Trophoblast cell (in vitro differentiated cells and primary cell): Measurements from ENCODE around the gene RAB44.

Experiments
- DNase-seq, 2 donors: peaks; one replicate each; pipeline ENCODE4 v3.0.0-alpha.2; 2016
- H2AFZ ChIP-seq: 2 replicates; pipeline ENCODE4 v1.6.1; 2013; ENCODE audit warnings: low read length, moderate library complexity, mild to moderate bottlenecking; ENCODE audit not compliant: insufficient read depth, poor library complexity
- H2AK5ac ChIP-seq: 2 replicates; pipeline ENCODE4 v1.6.1; 2013; ENCODE audit warnings: mild to moderate bottlenecking, low read length
- H2BK120ac ChIP-seq: 2 replicates; pipeline ENCODE4 v1.6.1; 2013; ENCODE audit warnings: low read length, mild to moderate bottlenecking, moderate library complexity; ENCODE audit not compliant: insufficient read depth, poor library complexity
- H2BK12ac ChIP-seq: 2 replicates; pipeline ENCODE4 v1.6.1; 2013; ENCODE audit warnings: mild to moderate bottlenecking, low read length, moderate library complexity
- H2BK5ac ChIP-seq: 2 replicates; pipeline ENCODE4 v1.6.1; 2013; ENCODE audit warnings: low read length, low read depth, moderate library complexity, mild to moderate bottlenecking; ENCODE audit not compliant: poor library complexity
- H3K14ac ChIP-seq: 2 replicates; pipeline ENCODE4 v1.6.1; 2013; ENCODE audit warnings: mild to moderate bottlenecking, low read length
- H3K18ac ChIP-seq: 2 replicates; pipeline ENCODE4 v1.6.1; 2013; ENCODE audit warnings: mild to moderate bottlenecking, low read length
- H3K23ac ChIP-seq: 2 replicates; pipeline ENCODE4 v1.6.1; 2013; ENCODE audit warnings: low read length
- H3K27ac ChIP-seq: 2 replicates; pipeline ENCODE4 v1.5.1; 2013; ENCODE audit warnings: low read depth, mild to moderate bottlenecking, inconsistent platforms, low read length, moderate library complexity
- H3K27me3 ChIP-seq: 2 replicates; pipeline ENCODE4 v1.6.1; 2013; ENCODE audit warnings: inconsistent platforms, mild to moderate bottlenecking, low read length, moderate library complexity; ENCODE audit not compliant: insufficient read depth
- H3K36me3 ChIP-seq, 2 experiments: 1 replicate in 1 of 2; 2 replicates in 1 of 2; pipeline ENCODE4 v1.6.1; 2013; ENCODE audit warnings: low read length in 2 of 2, mild to moderate bottlenecking in 2 of 2, moderate library complexity in 1 of 2; ENCODE audit not compliant: insufficient read depth in 2 of 2, control insufficient read depth in 1 of 2
- H3K4ac ChIP-seq: 2 replicates; pipeline ENCODE4 v1.6.1; 2013; ENCODE audit warnings: low read depth, mild to moderate bottlenecking, low read length, moderate library complexity
- H3K4me1 ChIP-seq, 2 experiments: 1 replicate in 1 of 2; 2 replicates in 1 of 2; pipeline ENCODE4 v1.6.1; 2013; ENCODE audit warnings: low read length in 2 of 2, mild to moderate bottlenecking in 2 of 2, moderate library complexity in 1 of 2; ENCODE audit not compliant: insufficient read depth in 2 of 2, control insufficient read depth in 1 of 2
- H3K4me2 ChIP-seq: 2 replicates; pipeline ENCODE4 v1.6.1; 2013; ENCODE audit warnings: inconsistent platforms, mild to moderate bottlenecking, low read length, moderate library complexity
- H3K4me3 ChIP-seq: 2 replicates; pipeline ENCODE4 v1.5.1; 2013; ENCODE audit warnings: mild to moderate bottlenecking, low read depth, low read length, inconsistent platforms
- H3K79me1 ChIP-seq: one replicate; pipeline ENCODE4 v1.6.1; 2013; ENCODE audit warnings: low read length
- H3K79me2 ChIP-seq: 2 replicates; pipeline ENCODE4 v1.6.1; 2013; ENCODE audit warnings: low read length, mild to moderate bottlenecking; ENCODE audit not compliant: control insufficient read depth, insufficient read depth, poor library complexity
- H3K9ac ChIP-seq: 2 replicates; pipeline ENCODE4 v1.6.1; 2013; ENCODE audit warnings: mild to moderate bottlenecking, low read length
- H3K9me3 ChIP-seq: 2 replicates; pipeline ENCODE4 v1.6.1; 2013; ENCODE audit warnings: low read depth, mild to moderate bottlenecking, control low read depth, inconsistent platforms, low read length; ENCODE audit not compliant: insufficient read depth
- H4K12ac ChIP-seq: 2 replicates; pipeline ENCODE4 v1.6.1; 2013; ENCODE audit warnings: low read depth, mild to moderate bottlenecking, low read length, moderate library complexity
- H4K8ac ChIP-seq: 2 replicates; pipeline ENCODE4 v1.6.1; 2013; ENCODE audit warnings: low read depth, mild to moderate bottlenecking, low read length, moderate library complexity
- H4K91ac ChIP-seq: one replicate; pipeline ENCODE4 v1.6.1; 2013; ENCODE audit warnings: low read depth, mild to moderate bottlenecking, low read length, moderate library complexity
- WGBS: extraction: QIAGEN DNeasy Blood & Tissue Kit; methylation state at CpG from one replicate; pipeline ENCODE4 v1.1.7; 2013; ENCODE audit warnings: missing lambda C conversion rate; ENCODE audit not compliant: insufficient read length, insufficient coverage; ENCODE audit errors: extremely low coverage; 5-methylcytosine and 5-hydroxymethylcytosine counted together

RAB44 gene

DNA sequence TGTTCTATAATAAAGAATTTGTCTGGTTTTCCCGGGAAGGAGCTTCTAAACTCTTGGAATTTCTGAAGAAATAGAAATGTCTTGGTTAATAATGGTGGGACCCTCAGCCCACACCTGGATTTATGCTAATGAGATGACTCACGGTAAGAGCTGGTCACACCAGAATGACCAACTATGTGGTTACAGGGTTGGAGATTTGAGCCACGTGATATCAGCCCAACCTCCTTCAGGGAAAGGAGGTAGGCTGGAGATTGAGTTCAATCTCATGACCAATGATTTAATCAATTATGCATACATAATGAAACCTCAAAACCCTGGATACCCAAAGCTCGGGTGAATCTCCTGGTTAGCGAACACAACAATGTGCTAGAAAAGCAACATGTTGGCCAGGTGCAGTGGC is 41.2 kb upstream of the RAB44 start:
- Histone ChIP-seq H3K36me3 (no peaks in the 10 kb centered on the region), H2BK5ac (no peak overlapping the region), H3K4ac (no peak overlapping the region), H3K9me3 (peaks cover 3% of the 10 kb centered on the region), H3K79me2 (no peaks in the 10 kb centered on the region), H3K4me2 (no peak overlapping the region), H3K79me1 (no peaks in the 10 kb centered on the region), H4K12ac (no peak overlapping the region), H3K27me3 (no peaks in the 10 kb centered on the region), H2AK5ac (no peak overlapping the region), H4K91ac (no peak overlapping the region), H4K8ac (no peak overlapping the region), H3K14ac (no peak overlapping the region), H3K23ac (no peak overlapping the region), H2BK120ac (peak overlapping the region; percentile 24), H3K9ac (no peak overlapping the region), H2BK12ac (no peak overlapping the region), H3K4me3 (no peak overlapping the region), H3K27ac (no peak overlapping the region), H3K4me1 (peaks cover 4 to 7% of the 10 kb centered on the region in 2 experiments), H2AFZ (no peak overlapping the region), H3K18ac (no peak overlapping the region)
- peak; percentile 77 to 92 for DNase-seq
- no CpG with 5 or more reads among the region's 5 CpGs for WGBS

DNA sequence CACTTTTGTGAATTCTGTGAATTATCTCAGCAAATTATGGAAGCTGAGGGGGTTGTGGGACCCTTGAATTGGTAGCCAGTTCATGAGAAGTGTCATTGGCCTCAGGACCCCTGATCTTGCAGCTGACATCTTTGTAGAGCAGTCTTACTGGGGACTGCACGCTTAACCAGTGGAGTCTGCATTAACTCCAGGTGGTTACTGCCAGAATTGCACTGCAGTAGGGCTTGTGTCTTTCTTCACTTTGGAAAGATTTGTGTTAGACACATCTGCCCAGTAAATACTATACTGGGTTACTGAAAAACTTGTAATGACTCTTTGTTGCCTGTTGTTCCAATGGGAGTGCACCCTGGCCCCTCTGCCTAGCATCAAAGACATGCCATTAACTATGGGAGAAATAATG is 40.4 kb upstream of the RAB44 start:
- Histone ChIP-seq H3K14ac (no peak overlapping the region), H2AK5ac (no peak overlapping the region), H3K36me3 (no peaks in the 10 kb centered on the region), H4K91ac (no peak overlapping the region), H3K4me3 (no peak overlapping the region), H3K18ac (no peak overlapping the region), H2BK120ac (no peak overlapping the region), H2BK5ac (no peak overlapping the region), H3K4me2 (no peak overlapping the region), H3K23ac (no peak overlapping the region), H4K8ac (no peak overlapping the region), H4K12ac (no peak overlapping the region), H3K4ac (no peak overlapping the region), H2BK12ac (no peak overlapping the region), H3K79me2 (no peaks in the 10 kb centered on the region), H2AFZ (no peak overlapping the region), H3K9ac (no peak overlapping the region), H3K27ac (no peak overlapping the region), H3K9me3 (peaks cover 3% of the 10 kb centered on the region), H3K4me1 (peaks cover 4 to 7% of the 10 kb centered on the region in 2 experiments), H3K27me3 (no peaks in the 10 kb centered on the region), H3K79me1 (no peaks in the 10 kb centered on the region)
- WGBS = no CpG with 5 or more reads among the region's 1 CpG
- no peak for DNase-seq

DNA sequence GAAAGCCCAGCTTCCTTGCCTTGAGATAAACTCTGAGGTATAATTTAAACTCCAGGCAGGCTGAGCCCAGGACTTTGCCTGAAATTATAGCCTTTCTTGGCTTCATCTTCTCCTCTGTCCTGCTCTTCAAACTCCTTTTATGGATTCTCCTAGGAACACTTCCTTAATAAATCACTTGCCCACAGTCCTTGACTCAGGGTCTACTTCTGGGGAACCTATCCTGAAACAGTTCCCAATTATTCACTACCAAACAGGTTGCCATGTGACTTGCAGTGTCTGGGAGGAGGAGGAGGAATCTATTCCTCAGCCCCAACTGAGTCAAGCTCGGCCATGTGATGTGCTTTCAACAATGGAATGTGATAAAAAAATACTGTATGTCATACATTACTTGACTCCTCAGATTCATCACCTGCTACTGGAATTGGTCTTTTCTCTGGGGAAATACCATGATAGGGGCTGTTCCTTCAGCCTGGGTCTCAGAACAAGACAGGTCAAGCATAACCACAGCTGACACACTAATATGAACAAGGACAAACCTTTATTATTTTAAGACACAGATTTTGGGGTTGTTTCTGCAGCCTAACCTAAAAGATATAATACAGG is 39.6 kb upstream of the RAB44 start:
- H3K9ac ChIP-seq = no peak overlapping the region
- no peak overlapping the region for H4K12ac ChIP-seq
- H3K9me3 ChIP-seq = peaks cover 3% of the 10 kb centered on the region
- no peak overlapping the region for H4K91ac ChIP-seq
- no peaks in the 10 kb centered on the region for H3K27me3 ChIP-seq
- H2BK120ac ChIP-seq = no peak overlapping the region
- H3K4me2 ChIP-seq = no peak overlapping the region
- H3K27ac ChIP-seq = no peak overlapping the region
- H3K4me3 ChIP-seq = no peak overlapping the region
- H2AK5ac ChIP-seq = no peak overlapping the region
- no peak overlapping the region for H2BK5ac ChIP-seq
- H4K8ac ChIP-seq = no peak overlapping the region
- no peaks in the 10 kb centered on the region for H3K36me3 ChIP-seq
- H2AFZ ChIP-seq = no peak overlapping the region
- no peak for DNase-seq
- peaks cover 4 to 7% of the 10 kb centered on the region in 2 experiments for H3K4me1 ChIP-seq
- no peak overlapping the region for H3K23ac ChIP-seq
- WGBS = no CpG with 5 or more reads among the region's 1 CpG
- no peak overlapping the region for H3K14ac ChIP-seq
- H3K79me2 ChIP-seq = no peaks in the 10 kb centered on the region
- H3K18ac ChIP-seq = no peak overlapping the region
- no peak overlapping the region for H2BK12ac ChIP-seq
- H3K4ac ChIP-seq = no peak overlapping the region
- no peaks in the 10 kb centered on the region for H3K79me1 ChIP-seq

DNA sequence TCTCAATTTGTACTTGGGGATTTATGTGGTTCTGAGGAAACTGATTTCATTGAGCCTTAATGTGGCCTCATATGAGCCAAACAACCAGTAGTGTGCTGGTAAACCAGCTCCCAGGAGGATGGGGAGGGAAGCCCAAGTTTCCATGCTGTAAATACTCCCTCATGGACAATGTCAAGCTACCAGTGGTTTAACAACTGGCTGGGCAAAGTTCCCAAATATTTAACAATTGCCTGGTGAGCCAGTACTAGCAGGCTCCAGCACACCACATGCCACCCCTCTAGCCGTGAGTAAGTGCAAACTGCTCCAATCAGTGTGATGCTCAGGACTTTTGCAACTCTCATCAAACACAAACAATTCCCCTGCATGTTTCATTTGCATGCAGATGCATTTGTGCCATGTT is 38.4 kb upstream of the RAB44 start:
- no peak overlapping the region for H3K23ac ChIP-seq
- peaks cover 4 to 7% of the 10 kb centered on the region in 2 experiments for H3K4me1 ChIP-seq

More for the DNA sequence above, 38.4 kb upstream of the RAB44 start:
- Histone ChIP-seq H3K79me2 (no peaks in the 10 kb centered on the region), H4K12ac (no peak overlapping the region), H3K79me1 (no peaks in the 10 kb centered on the region), H3K18ac (no peak overlapping the region), H3K9me3 (peaks cover 3% of the 10 kb centered on the region), H2BK12ac (no peak overlapping the region), H2AK5ac (no peak overlapping the region), H3K4ac (no peak overlapping the region), H3K14ac (no peak overlapping the region), H4K8ac (no peak overlapping the region), H2BK5ac (no peak overlapping the region), H2AFZ (no peak overlapping the region), H3K9ac (no peak overlapping the region), H3K4me3 (no peak overlapping the region), H3K27ac (no peak overlapping the region), H2BK120ac (no peak overlapping the region), H4K91ac (no peak overlapping the region), H3K4me2 (no peak overlapping the region), H3K36me3 (no peaks in the 10 kb centered on the region), H3K27me3 (no peaks in the 10 kb centered on the region)
- no peak for DNase-seq
- no CpG with 5 or more reads among the region's 1 CpG for WGBS
